Central memory CD8-positive, alpha-beta T cell (primary cell): ENCODE data around the gene PARVA.

Experiments
- ATAC-seq: fragments of 150-1000 bp; cut with Tn5 transposase; replicated peaks from 2 replicates; pipeline ENCODE4 v1.10.0; 2022; ENCODE audit warnings: mild to moderate bottlenecking, moderate FRiP score, moderate number of reproducible peaks; ENCODE audit not compliant: poor library complexity, severe bottlenecking; ENCODE audit errors: extremely low read depth
- DNase-seq, 2 donors: peaks; one replicate each; pipeline ENCODE4 v3.0.0; 2021; ENCODE audit warnings: low spot score in 2 of 2
- H3K27ac Mint-ChIP-seq: one replicate; pipeline ENCODE4 v1.8.0; 2022; ENCODE audit warnings: low read depth, mild to moderate bottlenecking, moderate library complexity, mixed read lengths
- H3K27me3 Mint-ChIP-seq: one replicate; pipeline ENCODE4 v1.8.0; 2022; ENCODE audit warnings: mixed read lengths
- H3K36me3 Mint-ChIP-seq: one replicate; pipeline ENCODE4 v1.8.0; 2022; ENCODE audit warnings: mild to moderate bottlenecking, moderate library complexity, mixed read lengths; ENCODE audit not compliant: insufficient read depth
- H3K4me1 Mint-ChIP-seq: one replicate; pipeline ENCODE4 v1.8.0; 2022; ENCODE audit warnings: mixed read lengths
- H3K4me3 Mint-ChIP-seq: one replicate; pipeline ENCODE4 v1.8.0; 2022; ENCODE audit warnings: mild to moderate bottlenecking, moderate library complexity, mixed read lengths
- H3K9me3 Mint-ChIP-seq: one replicate; pipeline ENCODE4 v1.8.0; 2022; ENCODE audit warnings: mixed read lengths

Gene PARVA

DNA sequence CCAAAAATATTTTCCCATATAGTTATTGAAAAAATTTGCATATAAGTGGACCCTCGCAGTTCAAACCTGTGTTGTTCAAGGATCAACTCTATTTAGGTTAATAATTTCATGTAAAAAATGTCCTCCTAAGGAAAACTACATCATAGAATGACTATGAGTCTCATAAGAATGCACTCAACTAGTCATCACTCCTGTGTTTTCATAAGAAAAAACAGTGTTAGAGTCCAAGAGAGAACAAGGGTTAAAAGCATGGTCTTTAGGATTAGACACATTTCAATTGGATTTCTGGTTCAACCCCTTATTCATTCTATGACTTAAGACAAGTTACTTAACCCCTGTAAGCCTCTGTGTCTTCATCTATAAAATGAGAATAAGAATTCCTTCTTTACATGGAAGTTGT is 5.1 kb downstream of the PARVA start:
- Mint-ChIP-seq H3K36me3 (no peaks in the 10 kb centered on the region), H3K4me1 (peaks cover 8% of the 10 kb centered on the region), H3K27ac (no peak overlapping the region), H3K4me3 (no peak overlapping the region), H3K27me3 (peaks cover 71% of the 10 kb centered on the region), H3K9me3 (no peaks in the 10 kb centered on the region)
- DNase-seq: no peak
- no peak for ATAC-seq

DNA sequence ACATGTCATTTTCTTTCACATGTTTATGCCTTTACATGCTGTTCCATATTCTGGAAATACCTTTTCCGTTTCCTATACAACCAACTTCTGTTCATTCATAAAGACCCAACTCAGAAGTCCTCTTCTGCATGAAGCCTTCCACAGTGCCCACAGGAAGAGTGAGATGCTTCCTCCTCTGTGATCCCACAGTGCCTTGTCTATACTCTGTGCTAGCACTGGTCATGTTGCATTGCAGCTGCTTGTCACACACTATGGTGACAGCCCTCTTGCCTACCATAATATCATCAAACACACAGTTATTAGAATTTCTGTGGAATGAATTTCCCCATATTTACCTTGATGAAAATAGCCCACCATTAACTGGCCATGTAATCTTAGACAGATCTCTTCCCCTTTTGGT is 8.9 kb downstream of the PARVA start:
- H3K4me3 Mint-ChIP-seq: no peak overlapping the region
- H3K9me3 Mint-ChIP-seq: no peaks in the 10 kb centered on the region
- ATAC-seq (no peak), DNase-seq (no peak)
- no peaks in the 10 kb centered on the region for H3K4me1 Mint-ChIP-seq
- H3K36me3 Mint-ChIP-seq: no peaks in the 10 kb centered on the region
- peaks cover 46% of the 10 kb centered on the region for H3K27me3 Mint-ChIP-seq
- no peak overlapping the region for H3K27ac Mint-ChIP-seq

- ATAC-seq: no peak
- no peak for DNase-seq
- peaks cover 47% of the 10 kb centered on the region for H3K27me3 Mint-ChIP-seq
These were observed 9.4 kb downstream of the PARVA start for GRCh38 chr11:12386745-12387144.

GRCh38 chr11:12388173-12388572 is 10.8 kb downstream of the PARVA start:
- ATAC-seq: no peak
- H3K27ac Mint-ChIP-seq: no peak overlapping the region

More at GRCh38 chr11:12386745-12387144, 9.4 kb downstream of the PARVA start:
- H3K9me3 Mint-ChIP-seq: no peaks in the 10 kb centered on the region
- no peak overlapping the region for H3K27ac Mint-ChIP-seq
- no peaks in the 10 kb centered on the region for H3K36me3 Mint-ChIP-seq
- H3K4me1 Mint-ChIP-seq: no peaks in the 10 kb centered on the region
- H3K4me3 Mint-ChIP-seq: no peak overlapping the region

GRCh38 chr11:12388939-12389670 is 11.7 kb downstream of the PARVA start:
- ATAC-seq (no peak), DNase-seq (no peak)

More at GRCh38 chr11:12388173-12388572, 10.8 kb downstream of the PARVA start:
- no peaks in the 10 kb centered on the region for H3K36me3 Mint-ChIP-seq
- H3K4me3 Mint-ChIP-seq: no peak overlapping the region
- no peak for DNase-seq
- no peaks in the 10 kb centered on the region for H3K9me3 Mint-ChIP-seq
- no peaks in the 10 kb centered on the region for H3K4me1 Mint-ChIP-seq
- H3K27me3 Mint-ChIP-seq: peaks cover 47% of the 10 kb centered on the region

GRCh38 chr11:12389676-12390657 is 12.6 kb downstream of the PARVA start:
- Mint-ChIP-seq H3K9me3 (no peaks in the 10 kb centered on the region), H3K27me3 (peaks cover 35% of the 10 kb centered on the region), H3K4me3 (no peak overlapping the region), H3K4me1 (no peaks in the 10 kb centered on the region), H3K27ac (no peak overlapping the region), H3K36me3 (no peaks in the 10 kb centered on the region)
- ATAC-seq: no peak
- DNase-seq: no peak

More at GRCh38 chr11:12388939-12389670, 11.7 kb downstream of the PARVA start:
- Mint-ChIP-seq H3K9me3 (no peaks in the 10 kb centered on the region), H3K4me1 (no peaks in the 10 kb centered on the region), H3K36me3 (no peaks in the 10 kb centered on the region), H3K27me3 (peaks cover 43% of the 10 kb centered on the region), H3K4me3 (no peak overlapping the region), H3K27ac (no peak overlapping the region)

- Mint-ChIP-seq H3K4me1 (no peaks in the 10 kb centered on the region), H3K9me3 (no peaks in the 10 kb centered on the region), H3K36me3 (no peaks in the 10 kb centered on the region), H3K27ac (no peak overlapping the region), H3K27me3 (peaks cover 32% of the 10 kb centered on the region), H3K4me3 (no peak overlapping the region)
- ATAC-seq: no peak
- no peak for DNase-seq
These were observed 13.3 kb downstream of the PARVA start for GRCh38 chr11:12390687-12391110.

DNA sequence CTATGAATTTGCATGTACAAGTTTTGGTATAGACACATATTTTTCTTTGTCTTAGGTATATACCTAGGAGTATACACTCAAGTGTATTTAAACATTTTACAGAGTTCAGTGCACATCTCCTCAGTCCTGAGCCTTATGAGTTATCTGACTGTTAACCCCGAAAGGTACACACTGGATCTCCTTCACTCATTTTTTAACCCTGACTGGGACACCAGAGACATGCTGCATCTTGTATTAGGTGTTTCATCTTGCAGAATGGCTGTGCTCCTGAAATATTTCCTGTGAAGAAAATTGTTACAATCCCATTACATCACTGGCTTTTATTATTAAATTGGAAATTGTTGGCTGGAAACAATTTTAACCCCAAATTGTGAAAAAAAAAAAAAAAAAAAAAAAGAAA is 15.3 kb downstream of the PARVA start:
- H3K27me3 Mint-ChIP-seq: peaks cover 14% of the 10 kb centered on the region
- H3K9me3 Mint-ChIP-seq: no peaks in the 10 kb centered on the region
- H3K36me3 Mint-ChIP-seq: no peaks in the 10 kb centered on the region
- ATAC-seq: no peak
- no peak for DNase-seq
- no peak overlapping the region for H3K4me3 Mint-ChIP-seq
- no peaks in the 10 kb centered on the region for H3K4me1 Mint-ChIP-seq
- H3K27ac Mint-ChIP-seq: no peak overlapping the region

- peaks cover 14% of the 10 kb centered on the region for H3K27me3 Mint-ChIP-seq
- DNase-seq (no peak), ATAC-seq (no peak)
- H3K36me3 Mint-ChIP-seq: no peaks in the 10 kb centered on the region
- no peak overlapping the region for H3K4me3 Mint-ChIP-seq
- no peaks in the 10 kb centered on the region for H3K4me1 Mint-ChIP-seq
- H3K9me3 Mint-ChIP-seq: no peaks in the 10 kb centered on the region
- no peak overlapping the region for H3K27ac Mint-ChIP-seq
These were observed 16.3 kb downstream of the PARVA start for GRCh38 chr11:12393691-12394090.

DNA sequence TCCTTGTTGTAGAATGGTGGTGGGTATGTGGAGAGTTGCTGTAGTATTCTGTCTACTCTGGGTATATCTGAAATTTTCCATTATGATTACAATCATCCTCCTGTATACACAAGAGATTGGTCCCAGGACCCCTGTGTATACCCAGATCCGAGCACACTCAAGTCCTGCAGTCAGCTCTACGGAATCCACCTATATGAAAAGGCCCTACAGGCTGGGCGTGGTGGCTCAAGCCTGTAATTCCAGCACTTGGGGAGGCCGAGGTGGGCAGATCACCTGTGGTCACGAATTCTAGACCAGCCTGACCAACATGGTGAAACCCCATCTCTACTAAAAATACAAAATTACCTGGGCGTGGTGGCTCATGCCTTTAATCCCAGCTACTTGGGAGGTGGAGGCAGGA is 17.2 kb downstream of the PARVA start:
- Mint-ChIP-seq H3K4me1 (no peaks in the 10 kb centered on the region), H3K9me3 (no peaks in the 10 kb centered on the region), H3K4me3 (no peak overlapping the region), H3K27me3 (peaks cover 14% of the 10 kb centered on the region), H3K27ac (no peak overlapping the region), H3K36me3 (no peaks in the 10 kb centered on the region)
- ATAC-seq (no peak), DNase-seq (no peak)

- DNase-seq (no peak), ATAC-seq (no peak)
- no peaks in the 10 kb centered on the region for H3K4me1 Mint-ChIP-seq
- H3K4me3 Mint-ChIP-seq: no peak overlapping the region
- no peaks in the 10 kb centered on the region for H3K9me3 Mint-ChIP-seq
- peaks cover 14% of the 10 kb centered on the region for H3K27me3 Mint-ChIP-seq
- H3K36me3 Mint-ChIP-seq: no peaks in the 10 kb centered on the region
- no peak overlapping the region for H3K27ac Mint-ChIP-seq
These were observed 18.0 kb downstream of the PARVA start for GRCh38 chr11:12395333-12395732.

- no peaks in the 10 kb centered on the region for H3K27me3 Mint-ChIP-seq
- ATAC-seq (no peak), DNase-seq (no peak)
- no peaks in the 10 kb centered on the region for H3K4me1 Mint-ChIP-seq
- H3K27ac Mint-ChIP-seq: no peak overlapping the region
- no peaks in the 10 kb centered on the region for H3K36me3 Mint-ChIP-seq
- no peak overlapping the region for H3K4me3 Mint-ChIP-seq
- no peaks in the 10 kb centered on the region for H3K9me3 Mint-ChIP-seq
These were observed 20.6 kb downstream of the PARVA start for GRCh38 chr11:12397931-12398334.

DNA sequence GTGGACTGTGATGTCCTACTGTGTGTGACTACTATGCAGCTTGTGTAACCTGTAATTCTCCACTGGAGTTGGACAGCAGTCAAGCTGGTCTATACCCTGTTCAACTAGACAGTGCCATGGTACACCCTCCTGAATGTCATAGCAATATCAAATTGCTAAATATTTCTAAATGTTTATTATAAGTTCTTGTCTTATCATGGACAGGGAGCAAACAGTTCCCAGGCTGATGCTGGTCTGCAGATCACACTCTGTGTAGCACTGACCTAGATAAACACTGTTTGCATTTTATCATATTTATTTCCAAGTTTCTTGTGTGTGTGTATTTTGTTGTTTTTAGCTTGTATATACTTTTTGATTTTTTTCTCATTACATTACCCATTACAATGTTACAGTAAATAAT is 22.0 kb downstream of the PARVA start:
- H3K4me3 Mint-ChIP-seq: no peak overlapping the region
- H3K36me3 Mint-ChIP-seq: no peaks in the 10 kb centered on the region
- no peak overlapping the region for H3K27ac Mint-ChIP-seq
- H3K4me1 Mint-ChIP-seq: no peaks in the 10 kb centered on the region
- ATAC-seq (no peak), DNase-seq (no peak)
- H3K9me3 Mint-ChIP-seq: no peaks in the 10 kb centered on the region
- H3K27me3 Mint-ChIP-seq: no peaks in the 10 kb centered on the region
